ENCODE data around the gene TMOD1. TPM values are rescaled to one million over a fixed set of nuclear protein-coding genes. Genes with fewer than 3 reads are reported as not detected.

Gene TMOD1
- total and polyA plus RNA-seq, 2 of the 8 experiments (the other 6 are each of a cell fraction or from before 2014, with no cell fraction given) = 0.17 to 0.88 TPM

GRCh38 chr9:97560154-97560553 is 58.7 kb downstream of the TMOD1 start (continued):
- no peak for TF ChIP-seq KDM1A (IDR thresholded peaks at IDR 0.05; ENCODE audit: borderline replicate concordance, low read length)

GRCh38 chr9:97560851-97561250 is 59.4 kb downstream of the TMOD1 start:
- H4K91ac ChIP-seq (replicated peaks; ENCODE audit: insufficient read length, low read length) = no peak overlapping the region
- no peak overlapping the region for H2AFZ ChIP-seq (ENCODE audit: low read length)
- no peak overlapping the region for H3K4me3 ChIP-seq (ENCODE audit: extremely low read depth in 1 of 4, insufficient read depth in 2 of 4, low read depth in 3 of 4, low read length in 4 of 4)
- DNase-seq (ENCODE audit: low read depth in 1 of 2, low spot score in 2 of 2) (no peak), FAIRE-seq (no peak)
- no peak overlapping the region for H2BK15ac ChIP-seq (ENCODE audit: low read length)
- H3K27me3 ChIP-seq (replicated peaks in 1 of 4; ENCODE audit: control insufficient read depth in 3 of 4, extremely low read depth in 1 of 4, insufficient read depth in 3 of 4, low read length in 3 of 4) = no peaks in the 10 kb centered on the region; a peak in 1 of 7 replicates
- no peak overlapping the region for H3K4ac ChIP-seq (replicated peaks; ENCODE audit: insufficient read length, low read depth, low read length)
- H3K18ac ChIP-seq (ENCODE audit: extremely low read depth, low read length) = no peak overlapping the region
- TF ChIP-seq GABPA (IDR thresholded peaks at IDR 0.05; ENCODE audit: borderline replicate concordance, insufficient read depth, low read length) = no peak
- no peak for TF ChIP-seq EGR1 (IDR thresholded peaks at IDR 0.05; ENCODE audit: borderline replicate concordance, low read depth, low read length)
- TF ChIP-seq TAF1 (IDR thresholded peaks at IDR 0.05; ENCODE audit: low read depth, low read length) = no peak
- TF ChIP-seq GTF2F1 (IDR thresholded peaks at IDR 0.05; ENCODE audit: borderline replicate concordance, low read depth, low read length) = no peak
- H2BK5ac ChIP-seq (ENCODE audit: low read depth, low read length) = no peak overlapping the region
- no peaks in the 10 kb centered on the region for H4K20me1 ChIP-seq (replicated peaks in 1 of 2; ENCODE audit: control insufficient read depth in 1 of 2, insufficient read depth in 2 of 2, low read length in 2 of 2)
- no peak overlapping the region for H3K56ac ChIP-seq (replicated peaks; ENCODE audit: insufficient read length, low read depth, low read length)
- H2BK120ac ChIP-seq (replicated peaks; ENCODE audit: low read depth, low read length) = no peak overlapping the region
- no peaks in the 10 kb centered on the region for H3K79me2 ChIP-seq (ENCODE audit: control insufficient read depth in 1 of 2, insufficient read depth in 2 of 2, low read length in 2 of 2)
- H4K5ac ChIP-seq (ENCODE audit: insufficient read length, low read depth, low read length) = no peak overlapping the region
- H3K27ac ChIP-seq (ENCODE audit: low read depth, low read length) = no peak overlapping the region
- no peak overlapping the region for H3K9ac ChIP-seq (replicated peaks in 1 of 4; ENCODE audit: extremely low read depth in 1 of 4, low read depth in 3 of 4, low read length in 3 of 4)
- no peaks in the 10 kb centered on the region for H3K79me1 ChIP-seq (ENCODE audit: low read depth, low read length)
- H2BK20ac ChIP-seq (ENCODE audit: low read length) = no peak overlapping the region
- no peaks in the 10 kb centered on the region for H3K36me3 ChIP-seq (ENCODE audit: control insufficient read depth in 2 of 4, insufficient read depth in 4 of 4, low read length in 3 of 4)
- ChIA-PET CTCF (ENCODE audit: partially characterized antibody) (interaction anchor here (0.6 to 2.5 kb wide), 4 partner anchors 38 to 100 kb away, joined by 4 to 12 read pairs (median 7); no protein-coding TSS in a partner anchor), POLR2A (ENCODE audit: partially characterized antibody) (no interaction called here)
- H3K4me2 ChIP-seq (ENCODE audit: insufficient read depth in 1 of 2, low read depth in 2 of 2, low read length in 2 of 2) = no peak overlapping the region
- H4K8ac ChIP-seq (ENCODE audit: extremely low read depth, insufficient read depth, low read length) = no peak overlapping the region
- H2BK12ac ChIP-seq (ENCODE audit: low read depth, low read length) = no peak overlapping the region
- H3K23me2 ChIP-seq (ENCODE audit: low read depth, low read length) = no peaks in the 10 kb centered on the region
- H3K23ac ChIP-seq (ENCODE audit: insufficient read length) = no peak overlapping the region
- H3K4me1 ChIP-seq (replicated peaks in 1 of 4; ENCODE audit: control insufficient read depth in 3 of 4, insufficient read depth in 4 of 4, low read length in 3 of 4) = peaks cover 2 to 6% (median 5%) of the 10 kb centered on the region in 4 experiments; a peak in 6 of 7 replicates
- no peak overlapping the region for H2AK5ac ChIP-seq (ENCODE audit: low read depth, low read length)
- no peaks in the 10 kb centered on the region for H3K9me3 ChIP-seq (ENCODE audit: insufficient read depth in 2 of 2, low read depth in 1 of 2, low read length in 1 of 2)
- no peak overlapping the region for H3K14ac ChIP-seq (ENCODE audit: insufficient read length)

Data from H1 (cell line).